Measurements from ENCODE around the gene AGBL3. TPM values are rescaled to one million over a fixed set of nuclear protein-coding genes. Genes with fewer than 3 reads are reported as not detected.

Gene AGBL3
- total and polyA plus RNA-seq, 2 experiments from 2014 or later = 3.2 to 5.6 TPM

DNA sequence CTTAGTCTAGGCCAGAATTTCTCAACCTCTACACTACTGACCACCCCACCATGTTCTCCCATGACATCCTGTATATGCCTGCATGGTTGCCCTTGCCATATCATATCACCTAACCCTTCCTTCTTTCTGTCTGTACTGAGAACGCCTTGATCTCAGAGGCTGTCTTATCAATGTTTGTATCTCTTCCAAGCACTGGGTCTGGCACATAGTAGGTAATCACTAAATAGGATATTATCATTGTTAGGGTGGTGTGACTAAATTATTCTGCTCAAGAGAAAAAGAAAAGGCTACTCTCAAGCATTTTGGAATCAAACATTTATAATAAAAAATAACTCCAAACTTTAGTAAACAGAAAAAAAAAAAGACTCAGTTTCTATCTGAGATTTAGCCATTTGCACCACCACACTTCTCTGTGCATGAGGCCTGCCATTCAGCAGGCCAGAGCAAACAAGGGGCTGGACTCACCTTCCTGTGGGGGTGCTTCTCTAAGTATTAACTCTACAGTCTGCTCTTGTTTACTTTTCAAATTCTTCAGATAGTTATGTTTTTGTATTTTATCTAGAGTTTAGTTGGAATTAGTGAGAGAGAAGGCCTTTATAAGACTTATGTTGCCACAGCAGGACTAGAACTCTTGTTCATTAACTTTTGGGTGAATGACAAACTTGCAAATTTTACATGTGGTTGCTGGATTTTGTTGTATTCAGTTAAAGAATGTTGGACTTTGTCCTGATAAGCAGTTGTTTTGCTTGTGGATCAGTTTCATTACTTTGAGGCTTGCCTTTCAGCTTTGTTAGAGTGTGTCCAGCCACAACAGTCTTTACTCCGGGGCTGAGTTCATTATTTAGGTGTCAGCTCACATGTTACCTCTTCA is 5.4 kb downstream of the AGBL3 start:
- no peak overlapping the region for H3K27ac ChIP-seq (ENCODE audit: low read depth)
- peaks cover 6% of the 10 kb centered on the region; the same call in 2 of the 3 replicates for H3K36me3 Mint-ChIP-seq (ENCODE audit: low read depth)
- no peak for ATAC-seq
- no peaks in the 10 kb centered on the region for H3K27me3 Mint-ChIP-seq (ENCODE audit: insufficient read depth, low read depth, poor library complexity)
- peaks cover 11% of the 10 kb centered on the region for H3K79me2 ChIP-seq (replicated peaks; ENCODE audit: insufficient read depth)
- no peaks in the 10 kb centered on the region for H3F3A ChIP-seq (replicated peaks; ENCODE audit: low read depth)
- no peaks in the 10 kb centered on the region for H3K9me3 Mint-ChIP-seq
- DNase-seq (ENCODE audit: low spot score) = no peak
- TF ChIP-seq POLR2AphosphoS5 (IDR thresholded peaks at IDR 0.05; ENCODE audit: low read depth) = no peak
- no peak for TF ChIP-seq REST (IDR thresholded peaks at IDR 0.05; ENCODE audit: unreplicated experiment)
- no peak for TF ChIP-seq ETS1 (IDR thresholded peaks at IDR 0.05)
- TF ChIP-seq CREB1 (CRISPR knock-in tag; IDR thresholded peaks at IDR 0.05; ENCODE audit: low read depth) = no peak
- no peak for TF ChIP-seq STAT1 (IDR thresholded peaks at IDR 0.05; ENCODE audit: unreplicated experiment)
- TF ChIP-seq ZNF114 (CRISPR knock-in tag; IDR thresholded peaks at IDR 0.05) = no peak
- no peak for TF ChIP-seq CTCF (conservative IDR thresholded peaks at IDR 0.05; ENCODE audit: low read depth in 2 of 2)
- TF ChIP-seq JUNB (IDR thresholded peaks at IDR 0.05; ENCODE audit: unreplicated experiment) = no peak
- no peak for TF ChIP-seq NANOG (IDR thresholded peaks at IDR 0.05; ENCODE audit: borderline replicate concordance)
- no peak for TF ChIP-seq ZNF331 (CRISPR knock-in tag; IDR thresholded peaks at IDR 0.05; ENCODE audit: low read depth)
- no peak for TF ChIP-seq EZH2phosphoT487 (IDR thresholded peaks at IDR 0.05; ENCODE audit: unreplicated experiment)
- TF ChIP-seq, protein P1, sequence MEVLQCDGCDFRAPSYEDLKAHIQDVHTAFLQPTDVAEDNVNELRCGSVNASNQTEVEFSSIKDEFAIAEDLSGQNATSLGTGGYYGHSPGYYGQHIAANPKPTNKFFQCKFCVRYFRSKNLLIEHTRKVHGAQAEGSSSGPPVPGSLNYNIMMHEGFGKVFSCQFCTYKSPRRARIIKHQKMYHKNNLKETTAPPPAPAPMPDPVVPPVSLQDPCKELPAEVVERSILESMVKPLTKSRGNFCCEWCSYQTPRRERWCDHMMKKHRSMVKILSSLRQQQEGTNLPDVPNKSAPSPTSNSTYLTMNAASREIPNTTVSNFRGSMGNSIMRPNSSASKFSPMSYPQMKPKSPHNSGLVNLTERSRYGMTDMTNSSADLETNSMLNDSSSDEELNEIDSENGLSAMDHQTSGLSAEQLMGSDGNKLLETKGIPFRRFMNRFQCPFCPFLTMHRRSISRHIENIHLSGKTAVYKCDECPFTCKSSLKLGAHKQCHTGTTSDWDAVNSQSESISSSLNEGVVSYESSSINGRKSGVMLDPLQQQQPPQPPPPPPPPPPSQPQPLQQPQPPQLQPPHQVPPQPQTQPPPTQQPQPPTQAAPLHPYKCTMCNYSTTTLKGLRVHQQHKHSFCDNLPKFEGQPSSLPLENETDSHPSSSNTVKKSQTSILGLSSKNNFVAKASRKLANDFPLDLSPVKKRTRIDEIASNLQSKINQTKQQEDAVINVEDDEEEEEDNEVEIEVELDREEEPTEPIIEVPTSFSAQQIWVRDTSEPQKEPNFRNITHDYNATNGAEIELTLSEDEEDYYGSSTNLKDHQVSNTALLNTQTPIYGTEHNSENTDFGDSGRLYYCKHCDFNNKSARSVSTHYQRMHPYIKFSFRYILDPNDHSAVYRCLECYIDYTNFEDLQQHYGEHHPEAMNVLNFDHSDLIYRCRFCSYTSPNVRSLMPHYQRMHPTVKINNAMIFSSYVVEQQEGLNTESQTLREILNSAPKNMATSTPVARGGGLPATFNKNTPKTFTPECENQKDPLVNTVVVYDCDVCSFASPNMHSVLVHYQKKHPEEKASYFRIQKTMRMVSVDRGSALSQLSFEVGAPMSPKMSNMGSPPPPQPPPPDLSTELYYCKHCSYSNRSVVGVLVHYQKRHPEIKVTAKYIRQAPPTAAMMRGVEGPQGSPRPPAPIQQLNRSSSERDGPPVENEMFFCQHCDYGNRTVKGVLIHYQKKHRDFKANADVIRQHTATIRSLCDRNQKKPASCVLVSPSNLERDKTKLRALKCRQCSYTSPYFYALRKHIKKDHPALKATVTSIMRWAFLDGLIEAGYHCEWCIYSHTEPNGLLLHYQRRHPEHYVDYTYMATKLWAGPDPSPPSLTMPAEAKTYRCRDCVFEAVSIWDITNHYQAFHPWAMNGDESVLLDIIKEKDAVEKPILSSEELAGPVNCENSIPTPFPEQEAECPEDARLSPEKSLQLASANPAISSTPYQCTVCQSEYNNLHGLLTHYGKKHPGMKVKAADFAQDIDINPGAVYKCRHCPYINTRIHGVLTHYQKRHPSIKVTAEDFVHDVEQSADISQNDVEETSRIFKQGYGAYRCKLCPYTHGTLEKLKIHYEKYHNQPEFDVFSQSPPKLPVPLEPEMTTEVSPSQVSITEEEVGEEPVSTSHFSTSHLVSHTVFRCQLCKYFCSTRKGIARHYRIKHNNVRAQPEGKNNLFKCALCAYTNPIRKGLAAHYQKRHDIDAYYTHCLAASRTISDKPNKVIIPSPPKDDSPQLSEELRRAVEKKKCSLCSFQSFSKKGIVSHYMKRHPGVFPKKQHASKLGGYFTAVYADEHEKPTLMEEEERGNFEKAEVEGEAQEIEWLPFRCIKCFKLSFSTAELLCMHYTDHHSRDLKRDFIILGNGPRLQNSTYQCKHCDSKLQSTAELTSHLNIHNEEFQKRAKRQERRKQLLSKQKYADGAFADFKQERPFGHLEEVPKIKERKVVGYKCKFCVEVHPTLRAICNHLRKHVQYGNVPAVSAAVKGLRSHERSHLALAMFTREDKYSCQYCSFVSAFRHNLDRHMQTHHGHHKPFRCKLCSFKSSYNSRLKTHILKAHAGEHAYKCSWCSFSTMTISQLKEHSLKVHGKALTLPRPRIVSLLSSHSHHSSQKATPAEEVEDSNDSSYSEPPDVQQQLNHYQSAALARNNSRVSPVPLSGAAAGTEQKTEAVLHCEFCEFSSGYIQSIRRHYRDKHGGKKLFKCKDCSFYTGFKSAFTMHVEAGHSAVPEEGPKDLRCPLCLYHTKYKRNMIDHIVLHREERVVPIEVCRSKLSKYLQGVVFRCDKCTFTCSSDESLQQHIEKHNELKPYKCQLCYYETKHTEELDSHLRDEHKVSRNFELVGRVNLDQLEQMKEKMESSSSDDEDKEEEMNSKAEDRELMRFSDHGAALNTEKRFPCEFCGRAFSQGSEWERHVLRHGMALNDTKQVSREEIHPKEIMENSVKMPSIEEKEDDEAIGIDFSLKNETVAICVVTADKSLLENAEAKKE (CRISPR knock-in tag; IDR thresholded peaks at IDR 0.05) = no peak
- TF ChIP-seq EZH2 (IDR thresholded peaks at IDR 0.05; ENCODE audit: low read depth, unreplicated experiment) = no peak
- peaks cover 14% of the 10 kb centered on the region for H3K4me1 ChIP-seq (ENCODE audit: insufficient read depth)
- peaks cover 11% of the 10 kb centered on the region; the same call in 1 of the 2 replicates for H3K36me3 ChIP-seq (ENCODE audit: insufficient read depth)
- H3K4me2 ChIP-seq = no peak overlapping the region
- H4K20me1 ChIP-seq (replicated peaks; ENCODE audit: insufficient read depth) = no peaks in the 10 kb centered on the region; the same call in 1 of the 2 replicates
- no peak overlapping the region for H3K27ac Mint-ChIP-seq
- H3K9me2 ChIP-seq (ENCODE audit: insufficient read depth) = no peaks in the 10 kb centered on the region
- H3K4me3 Mint-ChIP-seq = no peak overlapping the region
- H3K27me3 ChIP-seq (ENCODE audit: insufficient read depth) = no peaks in the 10 kb centered on the region
- H3K4me1 Mint-ChIP-seq = peaks cover 6% of the 10 kb centered on the region; the same call in 2 of the 3 replicates
- no peak overlapping the region for H2AFZ ChIP-seq
- no peak overlapping the region for H3K4me3 ChIP-seq
